ENCODE results near the gene RUFY4.

GRCh38 chr2:218043100-218043499, 26.0 kb upstream of the RUFY4 start:
- TF ChIP-seq CTCF (IDR thresholded peaks at IDR 0.05; ENCODE audit: borderline replicate concordance, extremely low read depth, low read length, poor library complexity, severe bottlenecking), result no peak
- TF ChIP-seq EZH2 (IDR thresholded peaks at IDR 0.05; ENCODE audit: borderline replicate concordance, low read depth, low read length, severe bottlenecking), result no peak

Data from DND-41 (cell line).